Body of pancreas (tissue), 4 donors: ENCODE results near the gene EPSTI1.

Source experiments
- CTCF ChIP-seq, 7 experiments: fragments of 450-650 bp in 4 of 7; fragments of 200-600 bp in 3 of 7; sonication (generic) in 3 of 7; IDR thresholded peaks; one replicate each; pipeline ENCODE4 v1.5.1; 2016 to 2019; ENCODE audit warnings: antibody characterized with exemption in 7 of 7
- POLR2A ChIP-seq, 3 donors: fragments of 450-650 bp; IDR thresholded peaks; one replicate each; pipeline ENCODE4 v1.6.1; 2016; ENCODE audit warnings: antibody characterized with exemption in 3 of 3, mild to moderate bottlenecking in 2 of 3

- no peak for TF ChIP-seq CTCF (IDR thresholded peaks at IDR 0.05)
- no peak for TF ChIP-seq POLR2A (IDR thresholded peaks at IDR 0.05)
Measured at GRCh38 chr13:42946927-42947326, 45.1 kb downstream of the EPSTI1 start.
